Omental fat pad (tissue), 4 donors: ENCODE data around the gene BATF3. TPM values are rescaled to one million over a fixed set of nuclear protein-coding genes. Genes with fewer than 3 reads are reported as not detected.

Experiments used
- ATAC-seq: fragments of 150-250 bp; one replicate; pipeline ENCODE4 v1.9.1; 2016; ENCODE audit warnings: mild to moderate bottlenecking, moderate library complexity; ENCODE audit not compliant: low FRiP score
- DNase-seq: peaks from one replicate; pipeline ENCODE4 v3.0.0-alpha.2; 2019; ENCODE audit warnings: low spot score
- total RNA-seq, 4 donors: library from RNA; depleted of rRNA; stranded (reverse); fragments of >200 nt; gene quantifications; one replicate each; pipeline ENCODE4 v1.1.0, GENCODE V29; 2016
- TF ChIP-seq, protein P1 (sequence below), 3 donors: fragments of 450-650 bp; IDR thresholded peaks; one replicate each; pipeline ENCODE4 v1.5.1; 2016 to 2017; ENCODE audit warnings: antibody characterized with exemption in 3 of 3, mild to moderate bottlenecking in 3 of 3, moderate library complexity in 2 of 3

The BATF3 gene
- total RNA-seq, 4 donors from 2014 or later: 4.1 to 48.9 (median 4.8) TPM

GRCh38 chr1:212688341-212689047 lies 11.1 kb downstream of the BATF3 start:
- TF ChIP-seq, protein P1, sequence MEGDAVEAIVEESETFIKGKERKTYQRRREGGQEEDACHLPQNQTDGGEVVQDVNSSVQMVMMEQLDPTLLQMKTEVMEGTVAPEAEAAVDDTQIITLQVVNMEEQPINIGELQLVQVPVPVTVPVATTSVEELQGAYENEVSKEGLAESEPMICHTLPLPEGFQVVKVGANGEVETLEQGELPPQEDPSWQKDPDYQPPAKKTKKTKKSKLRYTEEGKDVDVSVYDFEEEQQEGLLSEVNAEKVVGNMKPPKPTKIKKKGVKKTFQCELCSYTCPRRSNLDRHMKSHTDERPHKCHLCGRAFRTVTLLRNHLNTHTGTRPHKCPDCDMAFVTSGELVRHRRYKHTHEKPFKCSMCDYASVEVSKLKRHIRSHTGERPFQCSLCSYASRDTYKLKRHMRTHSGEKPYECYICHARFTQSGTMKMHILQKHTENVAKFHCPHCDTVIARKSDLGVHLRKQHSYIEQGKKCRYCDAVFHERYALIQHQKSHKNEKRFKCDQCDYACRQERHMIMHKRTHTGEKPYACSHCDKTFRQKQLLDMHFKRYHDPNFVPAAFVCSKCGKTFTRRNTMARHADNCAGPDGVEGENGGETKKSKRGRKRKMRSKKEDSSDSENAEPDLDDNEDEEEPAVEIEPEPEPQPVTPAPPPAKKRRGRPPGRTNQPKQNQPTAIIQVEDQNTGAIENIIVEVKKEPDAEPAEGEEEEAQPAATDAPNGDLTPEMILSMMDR (IDR thresholded peaks at IDR 0.05): no peak
- ATAC-seq: no peak

DNA sequence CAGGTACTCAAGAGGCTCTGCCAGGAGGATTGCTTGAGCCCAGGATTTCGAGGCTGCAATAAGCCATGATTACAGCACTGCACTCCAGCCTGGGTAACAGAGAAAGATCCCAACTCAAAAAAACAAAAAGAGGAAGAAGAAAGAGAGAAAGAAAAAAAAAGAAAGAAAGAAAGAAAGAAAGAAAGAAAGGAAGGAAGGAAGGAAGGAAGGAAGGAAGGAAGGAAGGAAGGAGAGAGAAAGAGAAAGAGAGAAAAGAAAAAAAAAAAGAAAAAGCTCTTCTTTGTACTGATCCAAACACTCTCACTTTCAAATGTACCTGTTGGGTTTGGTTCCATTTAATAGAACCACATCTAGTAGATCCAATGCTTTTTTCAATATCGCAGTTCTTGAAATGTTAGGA lies 11.8 kb downstream of the BATF3 start:
- ATAC-seq (no peak), DNase-seq (no peak)
- TF ChIP-seq, protein P1 (IDR thresholded peaks at IDR 0.05): no peak

More at GRCh38 chr1:212688341-212689047, 11.1 kb downstream of the BATF3 start:
- DNase-seq: no peak

DNA sequence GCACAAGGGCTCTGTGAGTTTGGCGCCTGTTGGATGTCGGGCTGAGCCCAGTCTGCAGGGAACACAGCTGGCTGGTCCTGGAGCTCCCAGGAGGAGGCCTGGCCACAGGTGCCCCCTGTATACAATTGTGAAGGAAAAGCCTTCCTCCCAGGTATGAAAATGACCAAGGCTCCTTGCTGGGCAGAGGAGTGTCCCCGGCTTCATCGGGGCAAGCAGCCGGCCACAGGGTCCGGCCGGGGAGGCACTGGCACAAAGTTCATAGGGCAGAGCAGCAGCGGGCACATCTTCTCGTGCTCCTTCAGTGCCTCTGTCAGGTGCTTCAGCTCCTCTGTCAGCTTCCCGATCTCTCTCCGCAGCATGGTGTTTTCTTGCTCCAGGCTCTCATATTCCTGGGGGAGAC lies 13.0 kb downstream of the BATF3 start:
- ATAC-seq: no peak
- TF ChIP-seq, protein P1 (IDR thresholded peaks at IDR 0.05): no peak

DNA sequence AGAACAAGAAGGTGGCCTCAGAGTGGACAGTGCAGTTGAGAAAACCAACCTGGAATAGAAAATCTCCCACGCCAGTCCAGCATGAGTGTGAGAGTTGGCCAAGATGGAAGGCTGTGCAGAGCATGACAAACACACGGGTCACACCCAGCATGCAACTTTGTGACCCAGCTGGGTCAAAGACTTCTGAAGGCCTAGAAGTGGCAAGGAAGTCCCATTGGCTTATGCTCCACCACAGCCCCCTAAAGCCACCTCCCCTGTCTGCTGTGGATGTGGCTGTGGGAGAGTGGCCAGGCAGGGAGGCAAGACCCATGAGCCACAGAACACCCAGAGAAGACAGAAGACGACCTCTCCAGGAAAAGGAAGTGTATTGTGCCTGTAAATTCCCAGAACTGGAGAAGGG lies 13.6 kb downstream of the BATF3 start:
- no peak for ATAC-seq
- DNase-seq: no peak
- TF ChIP-seq, protein P1 (IDR thresholded peaks at IDR 0.05): no peak

More for the DNA sequence above, 13.0 kb downstream of the BATF3 start:
- DNase-seq: no peak

GRCh38 chr1:212685429-212685828 lies 14.2 kb downstream of the BATF3 start:
- no peak for DNase-seq
- TF ChIP-seq, protein P1 (IDR thresholded peaks at IDR 0.05): no peak
- no peak for ATAC-seq

DNA sequence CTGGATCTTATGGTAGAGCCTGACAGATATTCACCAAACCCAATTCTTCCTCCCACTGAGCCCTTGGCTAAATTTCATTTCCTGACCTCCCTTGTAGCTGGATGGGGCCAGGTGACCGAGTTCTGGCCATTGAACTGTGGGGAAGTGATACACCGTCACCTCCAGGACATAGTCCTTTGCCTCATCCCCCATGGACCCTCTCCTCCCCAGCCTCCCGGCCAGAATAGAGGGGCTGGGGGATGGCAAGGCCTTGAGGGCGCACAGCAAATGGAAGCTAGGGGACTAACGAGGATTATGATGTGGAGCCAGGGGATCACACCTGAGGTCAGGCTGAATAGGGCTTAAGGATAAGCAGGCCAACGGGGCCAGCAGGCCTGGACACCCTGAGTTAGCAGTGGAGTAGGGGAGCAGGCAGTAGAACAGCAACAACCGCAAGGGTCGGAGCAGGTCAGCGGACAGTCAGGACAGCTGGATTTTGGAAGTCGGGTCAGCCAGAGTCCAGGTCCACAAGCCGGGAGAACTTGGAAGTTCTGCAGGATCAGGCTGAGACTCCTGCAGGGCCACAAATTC lies 15.0 kb downstream of the BATF3 start:
- DNase-seq (no peak), ATAC-seq (no peak)
- TF ChIP-seq, protein P1 (IDR thresholded peaks at IDR 0.05): no peak

DNA sequence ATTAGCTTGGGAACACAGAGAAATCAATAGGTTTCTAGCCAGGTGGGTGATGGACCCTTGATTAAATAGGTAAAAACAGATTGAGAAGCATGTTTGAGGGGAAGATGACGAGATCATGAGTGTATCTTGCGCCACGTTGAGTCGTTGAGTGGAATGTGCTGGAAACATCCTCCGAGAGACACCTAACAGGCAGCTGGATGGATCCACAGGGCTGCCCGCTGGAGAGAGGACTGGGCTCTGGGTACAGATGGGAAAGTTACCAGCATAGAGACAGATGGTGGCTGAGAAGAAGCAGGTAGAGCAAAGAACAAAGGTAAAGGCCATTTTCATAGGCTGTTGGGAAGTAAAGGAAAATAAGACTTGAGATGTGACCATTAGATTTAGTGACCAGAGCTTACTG lies 15.6 kb downstream of the BATF3 start:
- ATAC-seq (no peak), DNase-seq (no peak)
- TF ChIP-seq, protein P1 (IDR thresholded peaks at IDR 0.05): no peak
